ENCODE data around the gene FAM171A1.

FAM171A1 gene

DNA sequence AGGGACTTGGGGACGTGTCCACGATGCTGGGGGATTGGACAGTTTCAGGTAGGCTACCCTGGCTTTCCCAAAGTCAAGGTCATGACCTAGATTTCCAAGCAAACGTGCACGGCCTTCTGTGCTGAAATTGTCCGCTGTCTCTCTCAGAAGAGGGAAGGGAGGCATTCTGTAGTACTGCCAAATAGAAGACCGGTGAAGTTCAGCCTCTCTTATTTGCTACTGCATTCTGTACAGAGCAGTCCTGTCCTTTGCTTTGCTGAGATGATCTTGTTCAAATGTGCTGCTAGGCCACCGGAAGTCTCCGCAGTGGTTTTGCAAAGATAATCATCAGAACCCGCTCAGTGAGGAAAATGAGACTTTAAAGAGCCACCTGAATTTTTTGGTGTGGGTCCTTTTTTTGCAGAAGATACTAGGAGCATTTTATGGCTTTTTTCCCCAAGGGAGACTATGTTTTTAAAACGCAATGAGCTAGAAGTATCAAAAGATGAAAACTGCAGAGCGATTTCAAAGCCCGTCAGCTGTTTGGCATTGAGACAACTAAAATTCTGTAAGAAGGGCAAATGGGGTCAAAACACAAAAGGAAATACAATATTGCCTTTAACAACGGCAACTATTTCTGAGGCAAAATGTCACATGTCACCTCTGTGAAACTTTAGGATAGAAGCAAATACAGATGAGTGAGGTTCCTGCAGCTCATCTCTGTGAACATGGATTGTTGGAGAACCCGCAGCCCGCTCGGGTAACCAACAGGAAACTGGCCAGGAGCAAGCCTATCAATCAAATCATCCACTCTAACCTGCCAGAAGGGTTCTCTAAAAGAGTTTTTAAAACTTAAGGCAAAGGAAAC, 201.3 kb downstream of the FAM171A1 start:
- DNase-seq (ENCODE audit: low read depth in 3 of 3): peak in 1 of 3 experiments; percentile 28

DNA sequence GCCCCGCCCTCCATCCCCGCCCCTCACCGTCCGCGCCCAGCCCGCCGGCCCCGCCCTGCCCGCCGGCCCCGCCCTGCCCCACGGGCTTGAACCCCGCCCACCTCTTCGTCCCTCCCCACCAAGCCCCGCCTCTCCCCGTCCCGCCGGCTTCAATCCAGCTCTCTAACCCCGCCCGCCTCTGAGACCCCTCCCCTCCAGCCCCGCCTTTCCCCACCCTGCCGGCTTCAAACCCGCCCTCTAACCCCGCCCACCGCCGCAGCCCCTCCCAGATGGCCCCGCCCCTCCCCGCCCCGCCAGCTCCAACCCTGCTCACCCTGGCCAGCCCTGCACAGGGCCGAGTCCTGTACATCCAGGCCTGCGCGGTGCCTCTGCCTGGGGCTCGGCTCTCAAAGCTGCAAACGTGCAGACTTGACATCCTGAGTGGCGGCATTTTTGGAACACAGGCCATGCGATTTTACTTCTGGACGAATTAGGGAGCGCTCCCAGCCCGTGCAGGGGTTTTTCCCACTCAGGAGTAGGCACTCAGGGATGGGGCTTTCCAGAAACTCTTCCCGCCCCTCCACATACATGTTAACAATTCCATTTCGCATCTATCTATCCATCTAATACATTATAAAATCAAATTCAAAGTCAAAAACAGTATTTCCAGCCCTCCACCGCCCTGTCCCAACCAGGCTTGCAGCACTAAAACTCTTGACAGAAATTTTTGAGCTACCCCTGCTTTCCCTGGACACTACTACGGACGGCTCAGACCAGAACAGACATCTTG, 202.1 kb downstream of the FAM171A1 start:
- DNase-seq (ENCODE audit: low read depth in 3 of 3): peak; percentile 94 to 97 (median 97)

DNA sequence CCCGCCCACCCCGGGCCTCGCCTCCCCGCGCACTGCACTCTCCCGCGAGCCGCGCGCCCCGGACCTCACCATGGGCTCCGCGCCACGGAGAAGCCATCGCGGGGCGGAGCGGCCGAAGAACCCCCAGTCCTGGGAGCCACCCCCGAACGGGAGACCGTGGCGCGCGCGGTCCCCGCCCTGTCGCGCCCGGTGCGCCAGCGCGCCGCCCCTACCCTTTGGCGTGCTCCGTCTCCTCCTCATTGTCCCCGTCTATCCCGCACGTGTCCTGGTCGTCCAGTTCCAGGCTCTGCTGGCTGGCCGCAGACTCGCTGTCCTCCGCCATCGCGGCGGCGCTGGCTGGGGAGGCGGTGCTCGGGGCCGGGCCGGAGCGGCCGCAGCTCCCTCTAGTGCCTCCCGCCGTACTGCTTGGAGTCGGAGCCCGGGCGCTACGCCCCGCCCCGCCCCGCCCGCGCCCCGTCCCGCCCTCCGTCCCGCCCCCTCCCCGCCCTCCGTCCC, 202.8 kb downstream of the FAM171A1 start, which contains the start of gene NMT2:
Gene NMT2 (minus strand): TSS at position 403 of the 495 bp plus-strand sequence. CDS start 81 bp downstream, at position 322.
- no peak for DNase-seq (ENCODE audit: low read depth in 3 of 3)

GRCh38 chr10:15167411-15168290, 203.4 kb downstream of the FAM171A1 start:
- DNase-seq (ENCODE audit: low read depth in 3 of 3): peak in 2 of 3 experiments; percentile 9 to 18

GRCh38 chr10:15166325-15166724, 204.8 kb downstream of the FAM171A1 start:
- no peak for DNase-seq (ENCODE audit: low read depth in 3 of 3)

DNA sequence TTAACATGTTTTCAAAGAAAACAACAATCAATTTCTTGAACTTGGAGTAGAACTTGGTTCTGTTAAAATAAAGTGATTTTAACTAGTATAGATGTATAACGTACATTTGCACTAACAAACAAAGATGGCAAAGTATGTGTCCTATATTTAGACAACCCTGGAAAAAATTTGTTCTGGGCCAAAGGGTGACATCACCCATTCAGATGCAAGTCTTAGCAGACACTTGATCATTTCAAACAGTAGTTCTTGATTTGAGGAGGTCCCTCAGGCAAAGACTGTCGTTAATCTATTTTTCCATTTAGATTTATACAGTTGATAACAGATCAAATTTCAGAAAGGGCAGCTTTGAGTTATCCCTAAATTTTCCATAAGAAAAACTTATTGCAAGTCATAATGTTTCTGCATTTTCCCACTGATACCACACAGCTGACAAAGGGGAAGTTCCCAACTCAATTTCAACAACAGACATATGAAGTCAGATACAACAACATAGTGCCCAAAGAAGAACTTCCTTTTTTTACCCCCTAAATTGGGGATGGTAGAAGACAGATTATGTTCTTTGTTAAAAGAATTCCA, 207.7 kb downstream of the FAM171A1 start:
- no peak for DNase-seq (ENCODE audit: low read depth in 3 of 3)
